Activated B cell treated with CpG ODN at 0.5 μM for 24 hours (primary cell): ENCODE measurements around the gene TERB1. TPM values are rescaled to one million over a fixed set of nuclear protein-coding genes. Genes with fewer than 3 reads are reported as not detected.

Source experiments
- ATAC-seq: fragments of 200-7000 bp; cut with Tn5 transposase; one replicate; pipeline ENCODE4 v1.10.0; 2021; ENCODE audit warnings: low read depth, mild to moderate bottlenecking, moderate library complexity
- CTCF ChIA-PET: fragments of 350-600 bp; sonication (Branson Sonifier 250); formaldehyde crosslinking; loops from one replicate; lab custom pipeline; 2021; ENCODE audit warnings: antibody characterized with exemption; lab: Charles Lee
- POLR2A ChIA-PET: fragments of 350-600 bp; sonication (Branson Sonifier 250); formaldehyde crosslinking; loops from one replicate; lab custom pipeline; 2021; ENCODE audit warnings: antibody characterized with exemption; lab: Charles Lee
- DNase-seq: peaks from one replicate; pipeline ENCODE4 v3.0.0; 2022
- H3K27ac Mint-ChIP-seq: one replicate; pipeline ENCODE4 v1.8.0; 2020; ENCODE audit warnings: mixed read lengths
- H3K27me3 Mint-ChIP-seq: one replicate; pipeline ENCODE4 v1.8.0; 2021; ENCODE audit warnings: mixed read lengths
- H3K36me3 Mint-ChIP-seq: one replicate; pipeline ENCODE4 v1.8.0; 2021; ENCODE audit warnings: low read depth, mixed read lengths
- H3K4me1 Mint-ChIP-seq: one replicate; pipeline ENCODE4 v1.8.0; 2021; ENCODE audit warnings: mixed read lengths
- H3K4me3 Mint-ChIP-seq: one replicate; pipeline ENCODE4 v1.8.0; 2020; ENCODE audit warnings: mild to moderate bottlenecking, mixed read lengths
- H3K9me3 Mint-ChIP-seq: one replicate; pipeline ENCODE4 v1.8.0; 2020; ENCODE audit warnings: mixed read lengths
- CTCF ChIP-seq: fragments of 200-600 bp; IDR thresholded peaks from one replicate; pipeline ENCODE4 v1.8.0; 2022; ENCODE audit warnings: antibody characterized with exemption, mild to moderate bottlenecking
- intact Hi-C: fragments of 100-400 bp; cut with micrococcal nuclease; formaldehyde crosslinking; loops from one replicate; pipeline ENCODE4 v1.15.1; 2024
- total RNA-seq: library from RNA; stranded (reverse); gene quantifications from 2 replicates; pipeline ENCODE4 v1.2.3, GENCODE V29; 2022

The TERB1 gene
- total RNA-seq, 1 donor from 2014 or later: not detected

GRCh38 chr16:66720766-66721165 is 80.6 kb downstream of the TERB1 start:
- CTCF ChIA-PET: no interaction called here
- POLR2A ChIA-PET: no interaction called here
- ATAC-seq: no peak
- H3K4me3 Mint-ChIP-seq: no peak overlapping the region
- H3K27me3 Mint-ChIP-seq: no peaks in the 10 kb centered on the region
- no peak for DNase-seq
- H3K27ac Mint-ChIP-seq: no peak overlapping the region
- H3K9me3 Mint-ChIP-seq: no peaks in the 10 kb centered on the region
- H3K4me1 Mint-ChIP-seq: no peaks in the 10 kb centered on the region
- intact Hi-C loops: loop anchor here (10.0 kb wide), 1 partner anchor 116 kb away; the partner anchor contains the start of gene CMTM3
- H3K36me3 Mint-ChIP-seq: peaks cover 51% of the 10 kb centered on the region
- TF ChIP-seq CTCF: no peak

GRCh38 chr16:66719246-66719645 is 82.1 kb downstream of the TERB1 start:
- DNase-seq (no peak), ATAC-seq (no peak)
- Mint-ChIP-seq H3K4me1 (no peaks in the 10 kb centered on the region), H3K36me3 (peaks cover 36% of the 10 kb centered on the region), H3K27ac (no peak overlapping the region), H3K4me3 (no peak overlapping the region), H3K9me3 (no peaks in the 10 kb centered on the region), H3K27me3 (no peaks in the 10 kb centered on the region)
- TF ChIP-seq CTCF: no peak
- CTCF ChIA-PET: no interaction called here
- POLR2A ChIA-PET: no interaction called here
- intact Hi-C loops: no loop called here

GRCh38 chr16:66717776-66718175 is 83.6 kb downstream of the TERB1 start:
- H3K27me3 Mint-ChIP-seq: no peaks in the 10 kb centered on the region
- DNase-seq (no peak), ATAC-seq (no peak)
- no peaks in the 10 kb centered on the region for H3K9me3 Mint-ChIP-seq
- H3K36me3 Mint-ChIP-seq: peaks cover 22% of the 10 kb centered on the region
- TF ChIP-seq CTCF: no peak
- H3K4me3 Mint-ChIP-seq: no peak overlapping the region
- POLR2A ChIA-PET: no interaction called here
- H3K27ac Mint-ChIP-seq: no peak overlapping the region
- intact Hi-C loops: no loop called here
- CTCF ChIA-PET: interaction anchor here (1.2 kb wide), 1 partner anchor 9 kb away, joined by 3 read pairs; no protein-coding TSS in a partner anchor
- H3K4me1 Mint-ChIP-seq: no peaks in the 10 kb centered on the region

- TF ChIP-seq CTCF: no peak
- no peaks in the 10 kb centered on the region for H3K27me3 Mint-ChIP-seq
- DNase-seq (no peak), ATAC-seq (no peak)
- H3K27ac Mint-ChIP-seq: no peak overlapping the region
- no peaks in the 10 kb centered on the region for H3K9me3 Mint-ChIP-seq
- intact Hi-C loops: no loop called here
- ChIA-PET POLR2A (no interaction called here), CTCF (interaction anchor here (1.2 kb wide), 1 partner anchor 9 kb away, joined by 3 read pairs; no protein-coding TSS in a partner anchor)
- H3K4me3 Mint-ChIP-seq: no peak overlapping the region
- H3K36me3 Mint-ChIP-seq: peaks cover 17% of the 10 kb centered on the region
- no peaks in the 10 kb centered on the region for H3K4me1 Mint-ChIP-seq
Observed at GRCh38 chr16:66717112-66717675, 84.2 kb downstream of the TERB1 start.

- POLR2A ChIA-PET: no interaction called here
- no peaks in the 10 kb centered on the region for H3K4me1 Mint-ChIP-seq
- H3K27me3 Mint-ChIP-seq: no peaks in the 10 kb centered on the region
- ATAC-seq: no peak
- no peak overlapping the region for H3K27ac Mint-ChIP-seq
- peaks cover 8% of the 10 kb centered on the region for H3K36me3 Mint-ChIP-seq
- intact Hi-C loops: no loop called here
- CTCF ChIA-PET: no interaction called here
- no peak for DNase-seq
- no peak for TF ChIP-seq CTCF
- no peaks in the 10 kb centered on the region for H3K9me3 Mint-ChIP-seq
- no peak overlapping the region for H3K4me3 Mint-ChIP-seq
Observed at GRCh38 chr16:66714654-66715307, 86.6 kb downstream of the TERB1 start.
